DND-41 (cell line): Measurements from ENCODE around the gene SCT.

ENCODE experiments used
- ATAC-seq: fragments of 200-7000 bp; cut with Tn5 transposase; 3 replicates; pipeline ENCODE4 v1.9.1; 2021; ENCODE audit warnings: low read depth; ENCODE audit not compliant: insufficient read depth
- DNase-seq: peaks from one replicate; pipeline ENCODE4 v3.0.0-alpha.2; 2020
- H2AFZ ChIP-seq: 2 replicates; pipeline ENCODE4 v1.6.0; 2012; ENCODE audit warnings: low read depth, low read length
- H3K27ac ChIP-seq: 2 replicates; pipeline ENCODE4 v1.5.1; 2012; ENCODE audit warnings: low read length, inconsistent platforms
- H3K27me3 ChIP-seq: fragments of 200-600 bp; sonication (generic); 2 replicates; pipeline ENCODE4 v1.6.0; 2012; ENCODE audit warnings: low read length, mild to moderate bottlenecking, inconsistent platforms; ENCODE audit not compliant: insufficient read depth, poor library complexity
- H3K36me3 ChIP-seq: 2 replicates; pipeline ENCODE4 v1.5.1; 2012; ENCODE audit warnings: low read length, inconsistent platforms; ENCODE audit not compliant: insufficient read depth
- H3K4me1 ChIP-seq: 2 replicates; pipeline ENCODE4 v1.5.1; 2012; ENCODE audit warnings: mild to moderate bottlenecking, low read length; ENCODE audit not compliant: insufficient read depth
- H3K4me2 ChIP-seq: 2 replicates; pipeline ENCODE4 v1.6.0; 2012; ENCODE audit warnings: mild to moderate bottlenecking, moderate library complexity, low read length, inconsistent platforms; ENCODE audit not compliant: insufficient read depth
- H3K4me3 ChIP-seq, 2 experiments: fragments of 200-600 bp in 1 of 2; shearing (Covaris generic) in 1 of 2; 2 replicates each; pipeline ENCODE4 v1.5.1; 2012 to 2016; ENCODE audit warnings: inconsistent platforms in 2 of 2, low read length in 2 of 2, mild to moderate bottlenecking in 2 of 2, low read depth in 1 of 2, moderate library complexity in 1 of 2
- H3K79me2 ChIP-seq: 2 replicates; pipeline ENCODE4 v1.6.0; 2012; ENCODE audit warnings: low read length, inconsistent platforms; ENCODE audit not compliant: insufficient read depth
- H3K9ac ChIP-seq: 2 replicates; pipeline ENCODE4 v1.6.0; 2012; ENCODE audit warnings: low read depth, mild to moderate bottlenecking, inconsistent platforms, low read length, moderate library complexity
- H3K9me3 ChIP-seq: 2 replicates; pipeline ENCODE4 v1.5.1; 2012; ENCODE audit warnings: low read length, moderate library complexity, mild to moderate bottlenecking, inconsistent platforms; ENCODE audit not compliant: insufficient read depth, severe bottlenecking
- H4K20me1 ChIP-seq: 2 replicates; pipeline ENCODE4 v1.6.0; 2012; ENCODE audit warnings: low read length; ENCODE audit not compliant: insufficient read depth
- EZH2 ChIP-seq: IDR thresholded peaks from 3 replicates; pipeline ENCODE4 v1.6.1; 2012; ENCODE audit warnings: borderline replicate concordance, low read depth, mild to moderate bottlenecking, moderate library complexity, low read length, inconsistent platforms; ENCODE audit not compliant: severe bottlenecking
- TF ChIP-seq, protein P1 (sequence below): IDR thresholded peaks from 2 replicates; pipeline ENCODE4 v1.5.1; 2012; ENCODE audit warnings: borderline replicate concordance, low read length, moderate library complexity, mild to moderate bottlenecking; ENCODE audit not compliant: poor library complexity, severe bottlenecking; ENCODE audit errors: extremely low read depth

SCT gene

DNA sequence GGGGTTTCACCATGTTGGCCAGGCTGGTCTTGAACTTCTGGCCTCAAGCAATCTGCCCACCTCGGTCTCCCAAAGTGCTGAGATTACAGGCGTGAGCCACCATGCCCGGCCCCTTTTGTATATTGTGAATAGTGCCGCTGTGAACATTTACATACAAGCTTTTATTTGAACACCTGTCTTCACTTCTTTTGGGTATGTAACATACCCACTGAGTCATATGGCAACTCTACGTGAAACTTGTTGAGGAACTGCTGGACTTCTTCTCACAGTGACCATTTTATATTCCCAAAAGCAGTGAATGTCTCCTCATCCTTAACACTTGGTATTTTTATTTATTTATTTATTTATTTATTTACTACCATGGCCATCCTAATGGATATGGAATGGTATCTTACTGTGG, 3.9 kb upstream of the SCT start:
- no peak overlapping the region for H2AFZ ChIP-seq
- no peaks in the 10 kb centered on the region for H3K79me2 ChIP-seq
- H3K4me2 ChIP-seq = no peak overlapping the region
- H4K20me1 ChIP-seq = no peaks in the 10 kb centered on the region
- no peak overlapping the region for H3K27ac ChIP-seq
- TF ChIP-seq, protein P1, sequence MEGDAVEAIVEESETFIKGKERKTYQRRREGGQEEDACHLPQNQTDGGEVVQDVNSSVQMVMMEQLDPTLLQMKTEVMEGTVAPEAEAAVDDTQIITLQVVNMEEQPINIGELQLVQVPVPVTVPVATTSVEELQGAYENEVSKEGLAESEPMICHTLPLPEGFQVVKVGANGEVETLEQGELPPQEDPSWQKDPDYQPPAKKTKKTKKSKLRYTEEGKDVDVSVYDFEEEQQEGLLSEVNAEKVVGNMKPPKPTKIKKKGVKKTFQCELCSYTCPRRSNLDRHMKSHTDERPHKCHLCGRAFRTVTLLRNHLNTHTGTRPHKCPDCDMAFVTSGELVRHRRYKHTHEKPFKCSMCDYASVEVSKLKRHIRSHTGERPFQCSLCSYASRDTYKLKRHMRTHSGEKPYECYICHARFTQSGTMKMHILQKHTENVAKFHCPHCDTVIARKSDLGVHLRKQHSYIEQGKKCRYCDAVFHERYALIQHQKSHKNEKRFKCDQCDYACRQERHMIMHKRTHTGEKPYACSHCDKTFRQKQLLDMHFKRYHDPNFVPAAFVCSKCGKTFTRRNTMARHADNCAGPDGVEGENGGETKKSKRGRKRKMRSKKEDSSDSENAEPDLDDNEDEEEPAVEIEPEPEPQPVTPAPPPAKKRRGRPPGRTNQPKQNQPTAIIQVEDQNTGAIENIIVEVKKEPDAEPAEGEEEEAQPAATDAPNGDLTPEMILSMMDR = no peak
- TF ChIP-seq EZH2 = no peak
- 0 out of 2 replicates have a peak, but pooled peaks cover 3% of the 10 kb centered on the region for H3K36me3 ChIP-seq
- DNase-seq = no peak
- no peak overlapping the region for H3K9ac ChIP-seq
- no peaks in the 10 kb centered on the region for H3K9me3 ChIP-seq
- no peaks in the 10 kb centered on the region for H3K4me1 ChIP-seq
- H3K4me3 ChIP-seq = no peak overlapping the region
- no peak for ATAC-seq
- no peaks in the 10 kb centered on the region for H3K27me3 ChIP-seq

DNA sequence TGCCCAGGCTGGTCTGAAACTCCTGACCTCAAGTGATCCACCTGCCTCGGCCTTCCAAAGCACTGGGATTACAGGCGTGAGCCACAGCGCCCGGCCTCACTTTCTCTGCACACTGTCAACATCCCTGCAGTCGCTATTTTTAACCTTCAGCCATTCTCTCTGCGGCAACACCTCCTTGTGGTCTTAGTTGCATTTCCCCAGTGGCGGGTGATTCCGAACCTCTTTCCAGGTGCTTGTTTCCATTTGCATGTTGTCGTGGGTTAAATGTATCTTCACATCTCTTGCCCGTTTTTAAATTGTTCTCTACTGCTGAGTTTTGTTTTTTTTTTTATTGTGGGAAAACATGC, 2.2 kb upstream of the SCT start:
- no peak overlapping the region for H2AFZ ChIP-seq
- DNase-seq (no peak), ATAC-seq (no peak)
- no peak overlapping the region for H3K4me3 ChIP-seq
- H3K27ac ChIP-seq = no peak overlapping the region
- H3K27me3 ChIP-seq = no peaks in the 10 kb centered on the region
- H3K9ac ChIP-seq = no peak overlapping the region
- TF ChIP-seq, protein P1 = no peak
- TF ChIP-seq EZH2 = no peak
- H3K36me3 ChIP-seq = 0 out of 2 replicates have a peak, but pooled peaks cover 3% of the 10 kb centered on the region
- H3K4me1 ChIP-seq = no peaks in the 10 kb centered on the region
- H3K9me3 ChIP-seq = no peaks in the 10 kb centered on the region
- no peaks in the 10 kb centered on the region for H3K79me2 ChIP-seq
- no peak overlapping the region for H3K4me2 ChIP-seq
- H4K20me1 ChIP-seq = no peaks in the 10 kb centered on the region

DNA sequence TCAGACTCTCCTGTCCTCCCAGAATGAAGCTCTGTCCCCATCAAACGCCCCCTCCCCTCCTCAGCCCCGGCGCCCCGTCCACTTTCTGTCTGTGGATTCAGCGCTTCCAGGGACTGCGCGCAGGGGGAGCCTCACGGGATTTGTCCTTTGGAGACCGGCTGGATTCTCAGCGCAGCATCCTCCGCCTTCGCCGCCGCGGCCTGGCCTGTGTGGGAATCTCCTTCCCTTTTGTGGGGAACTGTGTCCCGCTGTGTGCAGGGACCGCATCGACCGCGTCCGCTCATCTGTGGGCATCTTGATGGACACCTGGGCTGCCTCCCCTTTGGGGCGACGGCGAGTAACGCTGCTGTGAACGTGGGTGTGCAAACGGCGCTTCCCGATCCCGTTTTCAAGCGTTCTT, 1.1 kb upstream of the SCT start:
- Histone ChIP-seq H3K27me3 (no peaks in the 10 kb centered on the region), H2AFZ (no peak overlapping the region), H3K79me2 (no peaks in the 10 kb centered on the region), H3K4me1 (no peaks in the 10 kb centered on the region), H3K4me3 (no peak overlapping the region), H3K4me2 (no peak overlapping the region), H3K36me3 (0 out of 2 replicates have a peak, but pooled peaks cover 3% of the 10 kb centered on the region), H3K27ac (no peak overlapping the region), H3K9me3 (no peaks in the 10 kb centered on the region), H4K20me1 (no peaks in the 10 kb centered on the region), H3K9ac (no peak overlapping the region)
- ATAC-seq = no peak
- TF ChIP-seq EZH2 = no peak
- TF ChIP-seq, protein P1 = no peak
- DNase-seq = no peak

DNA sequence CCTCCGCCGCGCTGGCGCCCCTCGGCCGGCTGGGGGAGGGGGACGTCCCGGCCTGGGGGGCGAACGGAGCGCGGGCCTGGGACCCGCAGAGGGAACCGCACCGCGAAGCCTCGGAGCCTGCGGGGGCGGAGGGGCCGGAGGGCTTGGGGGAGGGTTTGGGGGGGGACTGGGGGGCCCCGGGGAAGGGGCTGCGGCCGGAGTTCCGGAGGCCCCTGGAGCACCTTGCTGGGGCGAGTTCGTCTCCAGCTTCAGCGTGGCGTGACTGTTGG, 261 bp upstream of the SCT start:
- no peaks in the 10 kb centered on the region for H3K9me3 ChIP-seq
- H3K4me1 ChIP-seq = no peaks in the 10 kb centered on the region
- no peak overlapping the region for H2AFZ ChIP-seq
- no peak overlapping the region for H3K9ac ChIP-seq
- H3K36me3 ChIP-seq = peaks cover 7% of the 10 kb centered on the region; the same call in 1 of the 2 replicates
- TF ChIP-seq, protein P1 = no peak
- no peak for TF ChIP-seq EZH2
- no peak overlapping the region for H3K27ac ChIP-seq
- no peaks in the 10 kb centered on the region for H4K20me1 ChIP-seq
- H3K79me2 ChIP-seq = no peaks in the 10 kb centered on the region
- DNase-seq = no peak
- H3K27me3 ChIP-seq = no peaks in the 10 kb centered on the region
- no peak overlapping the region for H3K4me2 ChIP-seq
- ATAC-seq = no peak
- no peak overlapping the region for H3K4me3 ChIP-seq
